H9 (cell line): Measurements from ENCODE around the gene ENPP6. TPM values are rescaled to one million over a fixed set of nuclear protein-coding genes. Genes with fewer than 3 reads are reported as not detected.

Experiments
- DNase-seq: peaks from one replicate; pipeline ENCODE4 v3.0.0-alpha.2; 2017
- H2AFZ ChIP-seq: one replicate; pipeline ENCODE4 v1.6.1; 2013; ENCODE audit warnings: mild to moderate bottlenecking, low read length, control low read depth, moderate library complexity
- H2AK5ac ChIP-seq: 2 replicates; pipeline ENCODE4 v1.6.1; 2013; ENCODE audit warnings: low read length, control low read depth, mixed read lengths; ENCODE audit not compliant: insufficient read length
- H2BK120ac ChIP-seq: one replicate; pipeline ENCODE4 v1.6.1; 2013; ENCODE audit warnings: low read depth, mild to moderate bottlenecking, low read length, control low read depth, inconsistent platforms; ENCODE audit not compliant: poor library complexity, severe bottlenecking
- H2BK12ac ChIP-seq: 2 replicates; pipeline ENCODE4 v1.6.1; 2013; ENCODE audit warnings: low read length, control low read depth, mixed read lengths, low read depth; ENCODE audit not compliant: insufficient read length
- H2BK15ac ChIP-seq: 2 replicates; pipeline ENCODE4 v1.6.1; 2013; ENCODE audit warnings: low read depth, low read length, control low read depth
- H2BK20ac ChIP-seq: one replicate; pipeline ENCODE4 v1.6.1; 2013; ENCODE audit warnings: low read depth, mild to moderate bottlenecking, low read length, control low read depth, inconsistent platforms; ENCODE audit not compliant: poor library complexity, severe bottlenecking
- H2BK5ac ChIP-seq: 2 replicates; pipeline ENCODE4 v1.6.1; 2013; ENCODE audit warnings: low read length, control low read depth, mixed read lengths; ENCODE audit not compliant: insufficient read length
- H3K14ac ChIP-seq: 2 replicates; pipeline ENCODE4 v1.6.1; 2013; ENCODE audit warnings: low read length, control low read depth; ENCODE audit not compliant: insufficient read depth
- H3K18ac ChIP-seq: 2 replicates; pipeline ENCODE4 v1.6.1; 2013; ENCODE audit warnings: low read depth, mild to moderate bottlenecking, mixed read lengths, low read length, control low read depth; ENCODE audit not compliant: insufficient read length
- H3K23ac ChIP-seq: 2 replicates; pipeline ENCODE4 v1.6.1; 2013; ENCODE audit warnings: low read length, control low read depth, mixed read lengths, low read depth; ENCODE audit not compliant: insufficient read length
- H3K23me2 ChIP-seq: 2 replicates; pipeline ENCODE4 v1.6.1; 2013; ENCODE audit warnings: low read depth, mild to moderate bottlenecking, mixed read lengths, low read length, control low read depth; ENCODE audit not compliant: insufficient read length, poor library complexity, severe bottlenecking
- H3K27ac ChIP-seq: 2 replicates; pipeline ENCODE4 v1.5.1; 2013; ENCODE audit warnings: low read length, control low read depth, mixed read lengths, low read depth; ENCODE audit not compliant: insufficient read length
- H3K27me3 ChIP-seq: 2 replicates; pipeline ENCODE4 v1.6.1; 2013; ENCODE audit warnings: low read length, control low read depth, inconsistent platforms; ENCODE audit not compliant: insufficient read depth
- H3K4ac ChIP-seq: 2 replicates; pipeline ENCODE4 v1.6.1; 2013; ENCODE audit warnings: low read depth, mild to moderate bottlenecking, control low read depth, inconsistent platforms, low read length, moderate library complexity
- H3K4me1 ChIP-seq: 2 replicates; pipeline ENCODE4 v1.6.1; 2013; ENCODE audit warnings: low read length, control low read depth, inconsistent platforms; ENCODE audit not compliant: insufficient read depth
- H3K4me2 ChIP-seq: 2 replicates; pipeline ENCODE4 v1.6.1; 2013; ENCODE audit warnings: low read length, control low read depth, mixed read lengths; ENCODE audit not compliant: insufficient read length, insufficient read depth
- H3K56ac ChIP-seq: 2 replicates; pipeline ENCODE4 v1.6.1; 2013; ENCODE audit warnings: low read depth, mild to moderate bottlenecking, mixed read lengths, low read length, control low read depth; ENCODE audit not compliant: insufficient read length
- H3K79me1 ChIP-seq: 2 replicates; pipeline ENCODE4 v1.6.1; 2013; ENCODE audit warnings: low read depth, mild to moderate bottlenecking, moderate library complexity, low read length, control low read depth, inconsistent platforms; ENCODE audit not compliant: insufficient read depth, poor library complexity, severe bottlenecking
- H3K79me2 ChIP-seq: 2 replicates; pipeline ENCODE4 v1.6.1; 2013; ENCODE audit warnings: low read length, control low read depth, inconsistent platforms; ENCODE audit not compliant: insufficient read depth
- H3K9ac ChIP-seq: 2 replicates; pipeline ENCODE4 v1.6.1; 2013; ENCODE audit warnings: low read length, control low read depth, mixed read lengths; ENCODE audit not compliant: insufficient read length; ENCODE audit errors: extremely low read depth
- H3K9me3 ChIP-seq: one replicate; pipeline ENCODE4 v1.6.1; 2013; ENCODE audit warnings: low read depth, low read length, inconsistent platforms; ENCODE audit not compliant: control insufficient read depth
- H3T11ph ChIP-seq: one replicate; pipeline ENCODE4 v1.6.1; 2013; ENCODE audit warnings: mild to moderate bottlenecking, low read length, control low read depth, inconsistent platforms
- H4K20me1 ChIP-seq: one replicate; pipeline ENCODE4 v1.6.1; 2013; ENCODE audit not compliant: control insufficient read depth, insufficient read length, insufficient read depth
- H4K5ac ChIP-seq: 2 replicates; pipeline ENCODE4 v1.6.1; 2013; ENCODE audit warnings: low read depth, mild to moderate bottlenecking, mixed read lengths, low read length, control low read depth; ENCODE audit not compliant: insufficient read length
- H4K8ac ChIP-seq: replicated peaks from 2 replicates; pipeline ENCODE4 v1.6.1; 2013; ENCODE audit warnings: low read length, control low read depth, mixed read lengths, low read depth; ENCODE audit not compliant: insufficient read length
- H4K91ac ChIP-seq: 2 replicates; pipeline ENCODE4 v1.6.1; 2013; ENCODE audit warnings: low read depth, mild to moderate bottlenecking, moderate library complexity, mixed read lengths, low read length, control low read depth; ENCODE audit not compliant: insufficient read length
- H3K27ac Mint-ChIP-seq, 3 experiments: 2 replicates in 2 of 3; 3 replicates in 1 of 3; pipeline ENCODE4 v1.8.0; 2020 to 2021; ENCODE audit warnings: mixed read lengths in 3 of 3, mild to moderate bottlenecking in 1 of 3, moderate library complexity in 1 of 3
- H3K27me3 Mint-ChIP-seq: 2 replicates; pipeline ENCODE4 v1.8.0; 2021; ENCODE audit warnings: low read depth, mild to moderate bottlenecking, moderate library complexity, mixed read lengths
- H3K36me3 Mint-ChIP-seq, 3 experiments: 2 replicates in 2 of 3; 3 replicates in 1 of 3; pipeline ENCODE4 v1.8.0; 2020 to 2021; ENCODE audit warnings: low read depth in 3 of 3, mixed read lengths in 3 of 3; ENCODE audit not compliant: insufficient read depth in 1 of 3
- H3K4me1 Mint-ChIP-seq, 2 experiments: 2 replicates each; pipeline ENCODE4 v1.8.0; 2020; ENCODE audit warnings: mixed read lengths in 2 of 2
- H3K4me3 Mint-ChIP-seq, 2 experiments: 2 replicates in 1 of 2; 3 replicates in 1 of 2; pipeline ENCODE4 v1.8.0; 2020 to 2021; ENCODE audit warnings: mild to moderate bottlenecking in 2 of 2, mixed read lengths in 2 of 2, moderate library complexity in 1 of 2
- H3K9me3 Mint-ChIP-seq, 2 experiments: 2 replicates in 1 of 2; 3 replicates in 1 of 2; pipeline ENCODE4 v1.8.0; 2020; ENCODE audit warnings: mild to moderate bottlenecking in 2 of 2, mixed read lengths in 2 of 2, moderate library complexity in 1 of 2
- WGBS: extraction: QIAGEN DNeasy Blood & Tissue Kit; methylation state at CpG from one replicate; pipeline ENCODE4 v1.1.7; 2013; ENCODE audit warnings: missing lambda C conversion rate, low lambda C conversion rate, mixed read lengths; ENCODE audit not compliant: insufficient read length; ENCODE audit errors: extremely low coverage; 5-methylcytosine and 5-hydroxymethylcytosine counted together
- total RNA-seq: library from RNA; stranded (reverse); gene quantifications from 2 replicates; pipeline ENCODE4 v1.2.1, GENCODE V29; 2021
- TF ChIP-seq, protein P1 (sequence below): fragments of 200-600 bp; sonication (generic); conservative IDR thresholded peaks from 3 replicates; pipeline ENCODE4 v1.8.0; 2021; ENCODE audit warnings: antibody characterized with exemption, mild to moderate bottlenecking

Gene ENPP6
- total RNA-seq, 1 experiment from 2014 or later, result not detected

DNA sequence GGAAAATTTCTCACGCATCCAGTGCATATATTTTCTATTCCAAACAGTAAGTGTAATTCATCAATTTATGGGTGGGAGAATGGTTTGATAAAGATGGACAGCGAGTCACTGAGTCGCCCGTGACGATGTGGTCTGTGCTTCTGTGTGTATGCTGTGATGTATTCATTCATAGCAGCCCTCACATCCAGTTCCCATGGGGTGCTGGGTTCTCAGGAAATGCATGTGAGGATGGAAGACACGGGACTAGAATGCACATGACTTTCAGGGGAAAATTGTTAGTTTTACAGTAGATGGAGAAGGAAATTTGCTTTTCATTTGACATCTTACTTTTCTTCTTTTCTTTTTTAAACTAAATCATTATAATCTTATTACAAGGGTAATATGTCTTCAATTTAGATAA, 159.6 kb downstream of the ENPP6 start:
- H2AK5ac ChIP-seq, result no peak overlapping the region
- Mint-ChIP-seq H3K36me3 (no peaks in the 10 kb centered on the region), H3K9me3 (no peaks in the 10 kb centered on the region), H3K4me3 (no peak overlapping the region), H3K4me1 (peaks cover 18 to 20% of the 10 kb centered on the region in 2 experiments), H3K27ac (no peak overlapping the region; a peak in 1 of 7 replicates), H3K27me3 (no peaks in the 10 kb centered on the region)
- no peak overlapping the region for H3K14ac ChIP-seq
- H3K23ac ChIP-seq, result no peak overlapping the region
- H4K5ac ChIP-seq, result no peak overlapping the region
- H3K56ac ChIP-seq, result no peak overlapping the region
- H3K9ac ChIP-seq, result no peak overlapping the region
- TF ChIP-seq, protein P1, sequence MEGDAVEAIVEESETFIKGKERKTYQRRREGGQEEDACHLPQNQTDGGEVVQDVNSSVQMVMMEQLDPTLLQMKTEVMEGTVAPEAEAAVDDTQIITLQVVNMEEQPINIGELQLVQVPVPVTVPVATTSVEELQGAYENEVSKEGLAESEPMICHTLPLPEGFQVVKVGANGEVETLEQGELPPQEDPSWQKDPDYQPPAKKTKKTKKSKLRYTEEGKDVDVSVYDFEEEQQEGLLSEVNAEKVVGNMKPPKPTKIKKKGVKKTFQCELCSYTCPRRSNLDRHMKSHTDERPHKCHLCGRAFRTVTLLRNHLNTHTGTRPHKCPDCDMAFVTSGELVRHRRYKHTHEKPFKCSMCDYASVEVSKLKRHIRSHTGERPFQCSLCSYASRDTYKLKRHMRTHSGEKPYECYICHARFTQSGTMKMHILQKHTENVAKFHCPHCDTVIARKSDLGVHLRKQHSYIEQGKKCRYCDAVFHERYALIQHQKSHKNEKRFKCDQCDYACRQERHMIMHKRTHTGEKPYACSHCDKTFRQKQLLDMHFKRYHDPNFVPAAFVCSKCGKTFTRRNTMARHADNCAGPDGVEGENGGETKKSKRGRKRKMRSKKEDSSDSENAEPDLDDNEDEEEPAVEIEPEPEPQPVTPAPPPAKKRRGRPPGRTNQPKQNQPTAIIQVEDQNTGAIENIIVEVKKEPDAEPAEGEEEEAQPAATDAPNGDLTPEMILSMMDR, result no peak
- no peaks in the 10 kb centered on the region for H3K9me3 ChIP-seq
- H2BK5ac ChIP-seq, result no peak overlapping the region
- no peak overlapping the region for H3K4ac ChIP-seq
- DNase-seq, result no peak
- H2BK12ac ChIP-seq, result no peak overlapping the region
- no peaks in the 10 kb centered on the region for H3K79me1 ChIP-seq
- no peaks in the 10 kb centered on the region for H3K23me2 ChIP-seq
- H2AFZ ChIP-seq, result no peak overlapping the region
- H4K8ac ChIP-seq, result no peak overlapping the region
- no peak overlapping the region for H3K18ac ChIP-seq
- peaks cover 3% of the 10 kb centered on the region; the same call in 1 of the 2 replicates for H3K4me1 ChIP-seq
- no CpG with 5 or more reads among the region's 6 CpGs for WGBS
- no peaks in the 10 kb centered on the region for H3K79me2 ChIP-seq
- H3K4me2 ChIP-seq, result no peak overlapping the region
- no peak overlapping the region for H3K27ac ChIP-seq
- H4K91ac ChIP-seq, result no peak overlapping the region
- H2BK120ac ChIP-seq, result no peak overlapping the region
- no peak overlapping the region for H3T11ph ChIP-seq
- no peak overlapping the region for H2BK20ac ChIP-seq
- no peaks in the 10 kb centered on the region for H4K20me1 ChIP-seq
- no peak overlapping the region for H2BK15ac ChIP-seq
- H3K27me3 ChIP-seq, result no peaks in the 10 kb centered on the region
